GM21423 (cell line): Measurements from ENCODE around the gene CGB1.
"Not testable (repeated sequence)": the region's sequence is repeated elsewhere in the genome, so short reads cannot be mapped to it uniquely, and the experiment has no call there.

Experiments
- ATAC-seq: cut with Tn5 transposase; IDR thresholded peaks from one replicate; pipeline ENCODE4 v1.9.1; 2021; ENCODE audit warnings: mild to moderate bottlenecking, moderate library complexity; ENCODE audit not compliant: unreplicated experiment

CGB1 gene

DNA sequence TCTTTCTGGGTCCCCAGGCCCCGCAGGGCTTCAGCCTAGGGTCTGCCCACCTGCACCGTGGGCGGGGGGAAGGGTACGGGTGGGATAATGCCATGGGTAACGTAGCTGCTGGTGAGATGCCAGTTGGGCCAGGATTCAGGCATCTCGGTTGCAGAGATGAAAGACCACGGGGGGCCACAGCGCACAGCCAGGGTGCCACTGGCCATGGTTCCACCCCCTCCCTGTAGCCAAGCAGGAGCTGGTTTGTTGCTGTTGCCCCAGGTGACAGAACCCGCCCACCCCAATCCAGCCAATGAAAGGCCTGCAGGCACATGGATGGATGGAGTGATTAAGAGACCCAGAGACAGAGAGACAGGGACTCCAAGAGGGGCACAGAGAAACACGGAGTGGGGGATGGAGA, 21.9 kb upstream of the CGB1 start:
- ATAC-seq: no peak

DNA sequence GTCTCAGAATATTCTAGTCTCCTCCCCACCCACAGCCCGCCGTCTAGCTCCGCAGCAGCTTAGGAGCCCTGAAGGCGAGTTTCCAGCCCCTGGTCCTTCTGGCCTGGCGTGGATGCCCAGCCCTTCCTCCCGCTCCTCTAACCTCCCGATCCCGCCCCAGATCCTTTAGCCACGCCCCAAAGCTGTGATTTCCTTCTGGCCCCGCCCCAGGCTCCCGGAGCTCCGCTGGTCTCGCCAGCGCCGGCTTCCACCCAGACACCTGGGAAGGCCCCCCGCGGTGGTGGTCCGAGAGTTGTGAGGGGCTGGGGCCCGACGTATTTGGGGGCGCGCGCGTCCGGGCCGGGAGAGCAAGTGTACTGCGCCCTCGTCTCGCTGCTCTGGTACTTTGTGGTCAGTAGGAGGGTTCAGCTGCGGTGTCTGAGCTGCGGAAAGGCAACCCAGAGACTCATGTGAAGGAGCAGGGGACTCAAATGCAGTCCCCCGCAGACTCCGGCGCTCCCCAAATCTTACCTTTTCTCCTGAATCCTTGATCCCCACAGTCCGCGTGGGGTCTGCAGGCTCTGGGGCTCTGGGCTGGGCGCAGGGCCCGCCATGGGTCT, 21.0 kb upstream of the CGB1 start, which contains the start of gene CGB7:
CGB7 (minus strand) TSS at position 114 of the 599 bp plus-strand sequence. CDS start 2,374 bp downstream, outside the sequence.
- no peak for ATAC-seq

- not testable (repeated sequence) for ATAC-seq
Measured at GRCh38 chr19:49056902-49057596, 20.4 kb upstream of the CGB1 start.

GRCh38 chr19:49056101-49056901, 19.6 kb upstream of the CGB1 start:
- ATAC-seq: peak; percentile 44

DNA sequence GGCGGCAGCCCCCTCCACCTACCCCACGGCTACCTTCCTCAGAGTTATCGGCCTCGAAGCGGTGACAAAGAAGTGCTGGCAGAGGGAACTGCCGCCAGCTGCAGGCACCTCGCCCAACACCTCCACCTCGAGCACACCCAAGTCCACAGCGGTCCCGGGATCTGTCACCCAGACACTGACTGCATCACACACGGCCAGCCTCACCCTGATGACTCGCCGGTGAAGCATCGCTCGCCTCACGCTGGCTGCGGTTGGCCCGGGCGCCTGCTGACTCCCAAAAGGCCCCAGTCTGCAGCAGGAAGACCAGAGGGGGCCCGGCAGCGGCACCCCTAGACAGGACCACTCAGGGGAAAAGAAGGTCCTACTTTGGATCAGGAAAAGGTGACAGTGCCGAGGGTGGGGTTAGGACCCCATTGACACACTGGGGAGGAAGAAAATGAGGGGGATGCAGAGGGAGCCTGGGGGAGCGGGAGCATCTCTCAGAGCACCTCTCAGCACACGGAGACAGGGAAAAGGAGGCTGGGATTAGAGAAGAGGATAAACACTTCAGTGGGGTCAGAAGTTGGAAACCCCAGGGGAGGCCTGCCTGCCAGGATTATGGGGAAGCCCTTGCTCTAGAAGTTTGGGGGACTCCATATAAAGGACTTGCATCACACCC, 13.8 kb upstream of the CGB1 start:
- ATAC-seq: not testable (repeated sequence)

DNA sequence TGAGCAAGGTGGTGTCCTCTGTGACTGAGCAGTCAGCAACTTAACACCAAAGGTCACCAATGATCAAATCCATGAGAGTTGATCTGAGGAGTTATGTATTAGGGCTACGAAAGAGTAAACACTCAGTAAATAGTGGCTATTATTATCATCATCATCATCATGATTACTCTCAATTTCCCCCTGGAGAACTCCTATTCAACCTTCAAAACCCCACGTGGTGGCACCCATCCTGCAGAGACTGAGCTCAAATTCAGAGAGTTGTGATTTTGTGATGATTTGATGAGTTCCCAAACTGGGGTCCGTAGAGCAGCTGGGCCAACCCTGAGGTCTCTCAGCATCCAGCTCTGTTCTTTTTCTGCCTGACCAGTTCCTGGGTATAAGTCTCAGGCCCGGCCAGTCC, 13.1 kb upstream of the CGB1 start:
- not testable (repeated sequence) for ATAC-seq

GRCh38 chr19:49049011-49049410, 12.3 kb upstream of the CGB1 start, which contains the start of gene CGB8:
CGB8 (minus strand) TSS chr19:49049111; CDS start chr19:49048739, 372 bp downstream.
- ATAC-seq: not testable (repeated sequence)

- not testable (repeated sequence) for ATAC-seq
Measured at GRCh38 chr19:49043548-49043947, 6.9 kb upstream of the CGB1 start, which contains the start of gene CGB5. CGB5 (plus strand) TSS chr19:49043848; CDS start chr19:49044210, 362 bp downstream.

- ATAC-seq: not testable (repeated sequence)
Measured at GRCh38 chr19:49042666-49043065, 6.0 kb upstream of the CGB1 start.

DNA sequence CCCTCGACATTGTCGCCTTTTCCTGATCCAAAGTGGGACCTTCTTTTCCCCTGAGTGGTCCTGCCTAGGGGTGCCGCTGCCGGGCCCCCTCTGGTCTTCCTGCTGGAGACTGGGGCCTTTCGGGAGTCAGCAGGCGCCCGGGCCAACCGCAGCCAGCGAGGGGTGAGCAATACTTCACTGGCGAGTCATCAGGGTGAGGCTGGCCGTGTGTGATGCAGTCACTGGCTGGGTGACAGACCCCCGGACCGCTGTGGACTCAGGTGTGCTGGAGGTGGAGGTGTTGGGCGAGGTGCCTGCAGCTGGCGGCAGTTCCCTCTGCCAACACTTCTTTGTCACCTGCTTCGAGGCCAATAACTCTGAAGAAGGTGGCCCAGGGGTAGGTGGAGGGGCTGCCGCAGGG, 5.5 kb upstream of the CGB1 start:
- ATAC-seq: no peak

DNA sequence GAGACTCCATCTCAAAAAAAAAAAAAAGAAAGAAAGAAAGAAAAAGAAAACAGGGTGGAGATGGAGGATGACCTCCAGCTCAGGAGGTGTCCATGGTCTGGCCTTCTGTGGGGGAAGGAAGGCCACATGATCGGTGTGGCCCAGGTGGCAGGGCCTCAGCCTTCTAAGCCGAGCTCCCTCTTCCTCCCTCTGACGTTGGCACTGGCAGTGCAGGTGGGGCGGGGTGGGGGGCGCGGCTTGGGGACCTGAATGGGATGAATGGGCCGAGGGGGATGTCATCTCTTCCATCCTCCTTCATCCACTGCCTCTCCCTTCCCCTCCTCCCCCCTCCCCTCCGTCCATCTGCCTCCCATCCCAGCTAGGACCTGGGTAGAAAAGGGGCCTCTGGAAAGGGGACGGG, 3.0 kb upstream of the CGB1 start:
- ATAC-seq: not testable (repeated sequence)

DNA sequence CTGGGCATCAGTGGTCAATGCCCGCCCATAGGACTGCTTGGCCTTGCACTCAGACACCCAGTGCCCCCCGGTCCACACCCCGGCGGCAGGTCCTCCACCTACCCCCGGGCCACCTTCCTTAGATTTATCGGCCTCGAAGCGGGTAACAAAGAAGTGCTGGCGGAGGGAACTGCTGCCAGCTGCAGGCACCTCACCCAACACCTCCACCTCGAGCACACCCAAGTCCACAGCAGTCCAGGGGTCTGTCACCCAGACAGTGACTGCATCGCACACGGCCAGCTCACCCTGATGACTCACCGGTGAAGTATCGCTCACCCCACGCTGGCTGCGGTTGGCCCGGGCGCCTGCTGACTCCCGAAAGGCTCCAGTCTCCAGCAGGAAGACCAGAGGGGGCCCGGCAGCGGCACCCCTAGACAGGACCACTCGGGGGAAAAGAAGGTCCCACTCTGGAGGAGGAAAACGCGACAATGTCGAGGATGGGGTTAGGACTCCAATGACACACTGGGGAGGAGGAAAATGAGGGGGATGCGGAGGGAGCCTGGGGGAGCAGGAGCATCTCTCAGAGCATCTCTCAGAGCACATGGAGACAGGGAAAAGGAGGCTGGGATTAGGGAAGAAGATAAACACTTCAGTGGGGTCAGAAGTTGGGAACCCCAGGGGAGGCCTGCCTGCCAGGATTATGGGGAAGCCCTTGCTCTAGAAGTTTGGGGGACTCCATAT, 2.0 kb upstream of the CGB1 start:
- not testable (repeated sequence) for ATAC-seq

GRCh38 chr19:49038111-49038510, 1.4 kb upstream of the CGB1 start:
- ATAC-seq: not testable (repeated sequence)

DNA sequence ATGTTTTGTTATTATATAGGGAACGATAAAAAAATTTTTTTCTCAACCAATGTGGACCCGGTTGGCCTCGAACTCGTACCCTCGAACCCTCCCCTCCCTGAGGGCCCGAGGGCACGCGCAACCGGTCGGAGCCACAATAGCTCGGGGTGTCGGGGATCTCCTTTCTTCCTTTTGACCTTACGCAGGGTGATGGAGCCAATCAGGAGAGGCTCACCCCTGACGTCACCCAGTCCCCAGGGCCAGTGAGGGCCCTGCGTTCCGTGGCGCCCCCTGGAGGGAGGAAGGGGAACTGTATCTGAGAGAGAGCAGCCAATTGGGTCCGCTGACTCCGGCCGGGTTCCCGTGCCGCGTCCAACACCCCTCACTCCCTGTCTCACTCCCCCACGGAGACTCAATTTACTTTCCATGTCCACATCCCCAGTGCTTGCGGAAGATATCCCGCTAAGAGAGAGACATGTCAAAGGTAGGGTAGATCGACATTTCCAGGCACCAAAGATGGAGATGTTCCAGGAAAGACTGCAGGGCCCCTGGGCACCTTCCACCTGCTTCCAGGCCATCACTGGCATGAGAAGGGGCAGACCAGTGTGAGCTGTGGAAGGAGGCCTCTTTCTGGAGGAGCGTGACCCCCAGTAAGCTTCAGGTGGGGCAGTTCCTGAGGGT, 4.9 kb downstream of the CGB1 start, which contains the start of gene CGB2:
CGB2 (plus strand) TSS at position 249 of the 660 bp plus-strand sequence; CDS start at position 455, 206 bp downstream.
- not testable (repeated sequence) for ATAC-seq

DNA sequence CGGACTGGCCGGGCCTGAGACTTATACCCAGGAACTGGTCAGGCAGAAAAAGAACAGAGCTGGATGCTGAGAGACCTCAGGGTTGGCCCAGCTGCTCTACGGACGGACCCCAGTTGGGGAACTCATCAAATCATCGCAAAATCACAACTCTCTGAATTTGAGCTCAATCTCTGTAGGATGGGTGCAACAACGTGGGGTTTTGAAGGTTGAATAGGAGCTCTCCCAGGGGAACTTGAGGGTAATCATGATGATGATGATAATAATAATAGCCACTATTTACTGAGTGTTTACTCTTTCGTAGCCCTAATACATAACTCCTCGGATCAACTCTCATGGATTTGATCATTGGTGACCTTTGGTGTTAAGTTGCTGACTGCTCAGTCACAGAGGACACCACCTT, 6.4 kb downstream of the CGB1 start:
- ATAC-seq: not testable (repeated sequence)

DNA sequence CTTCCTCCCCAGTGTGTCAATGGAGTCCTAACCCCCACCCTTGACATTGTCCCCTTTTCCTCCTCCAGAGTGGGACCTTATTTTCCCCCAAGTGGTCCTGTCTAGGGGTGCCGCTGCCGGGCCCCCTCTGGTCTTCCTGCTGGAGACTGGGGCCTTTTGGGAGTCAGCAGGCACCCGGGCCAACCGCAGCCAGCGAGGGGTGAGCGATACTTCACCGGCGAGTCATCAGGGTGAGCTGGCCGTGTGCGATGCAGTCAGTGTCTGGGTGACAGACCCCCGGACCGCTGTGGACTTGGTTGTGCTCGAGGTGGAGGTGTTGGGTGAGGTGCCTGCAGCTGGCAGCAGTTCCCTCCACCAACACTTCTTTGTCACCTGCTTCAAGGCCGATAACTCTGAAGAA, 6.9 kb downstream of the CGB1 start:
- ATAC-seq: not testable (repeated sequence)

GRCh38 chr19:49028686-49029085, 8.0 kb downstream of the CGB1 start:
- not testable (repeated sequence) for ATAC-seq

DNA sequence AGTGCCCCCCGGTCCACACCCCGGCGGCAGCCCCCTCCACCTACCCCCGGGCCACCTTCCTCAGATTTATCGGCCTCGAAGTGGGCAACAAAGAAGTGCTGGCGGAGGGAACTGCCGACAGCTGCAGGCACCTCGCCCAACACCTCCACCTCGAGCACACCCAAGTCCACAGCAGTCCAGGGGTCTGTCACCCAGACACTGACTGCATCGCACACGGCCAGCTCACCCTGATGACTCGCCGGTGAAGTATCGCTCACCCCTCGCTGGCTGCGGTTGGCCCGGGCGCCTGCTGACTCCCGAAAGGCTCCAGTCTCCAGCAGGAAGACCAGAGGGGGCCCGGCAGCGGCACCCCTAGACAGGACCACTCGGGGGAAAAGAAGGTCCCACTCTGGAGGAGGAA, 11.1 kb downstream of the CGB1 start:
- ATAC-seq: not testable (repeated sequence)

DNA sequence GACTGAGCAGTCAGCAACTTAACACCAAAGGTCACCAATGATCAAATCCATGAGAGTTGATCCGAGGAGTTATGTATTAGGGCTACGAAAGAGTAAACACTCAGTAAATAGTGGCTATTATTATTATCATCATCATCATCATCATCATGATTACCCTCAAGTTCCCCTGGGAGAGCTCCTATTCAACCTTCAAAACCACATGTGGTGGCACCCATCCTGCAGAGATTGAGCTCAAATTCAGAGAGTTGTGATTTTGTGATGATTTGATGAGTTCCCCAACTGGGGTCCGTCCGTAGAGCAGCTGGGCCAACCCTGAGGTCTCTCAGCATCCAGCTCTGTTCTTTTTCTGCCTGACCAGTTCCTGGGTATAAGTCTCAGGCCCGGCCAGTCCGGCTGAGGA, 11.6 kb downstream of the CGB1 start:
- not testable (repeated sequence) for ATAC-seq
